Measurements from ENCODE around the gene IFI27L2. TPM values are rescaled to one million over a fixed set of nuclear protein-coding genes. Genes with fewer than 3 reads are reported as not detected.

Gene IFI27L2
- polyA plus RNA-seq, 1 of the 3 experiments (the other 2 are of a cell fraction) = 200 TPM

DNA sequence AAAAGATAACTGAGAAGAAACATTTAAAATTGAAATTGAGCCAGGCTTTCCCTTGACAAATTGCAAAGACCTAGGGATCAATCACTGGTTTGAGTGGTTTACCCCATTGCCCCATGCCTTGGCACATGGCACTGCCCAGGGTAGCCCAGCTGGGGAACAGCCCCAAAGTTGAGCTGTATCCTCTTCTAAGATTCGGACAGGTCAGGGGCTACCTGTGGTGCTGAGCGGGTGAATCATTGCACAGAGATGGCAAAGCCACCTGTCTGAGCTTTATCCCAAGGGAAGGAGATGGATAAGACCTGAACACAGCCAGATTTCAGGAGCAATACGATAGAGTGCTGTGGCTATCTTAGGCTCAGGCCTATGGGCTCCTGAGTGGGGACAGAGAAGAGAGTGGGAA, 7.0 kb downstream of the IFI27L2 start:
- CTCF ChIA-PET = interaction anchor here (2.2 kb wide), 1 partner anchor 9 kb away, joined by 7 read pairs; no protein-coding TSS in a partner anchor
- POLR2A ChIA-PET = no interaction called here

DNA sequence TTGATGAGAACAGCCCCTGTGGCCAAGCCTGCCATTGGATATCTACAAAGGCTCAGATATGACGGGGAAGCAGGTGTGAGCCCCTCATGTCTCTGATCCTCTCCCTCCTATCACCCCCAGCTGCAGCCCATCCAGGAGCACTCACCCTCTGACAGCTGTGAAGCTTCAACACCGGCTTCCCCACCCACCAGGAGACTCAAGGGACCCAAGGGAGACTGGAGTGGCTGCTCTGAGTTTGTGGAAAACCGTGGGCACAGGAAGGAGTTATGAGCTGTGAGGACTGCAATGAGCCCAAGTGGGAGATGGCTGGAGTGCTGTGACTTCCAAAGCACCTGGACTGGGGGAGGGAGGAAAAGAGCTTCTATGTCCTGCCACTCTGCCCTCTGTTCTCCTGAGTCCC, 7.9 kb downstream of the IFI27L2 start:
- Histone ChIP-seq H3K4me1 (ENCODE audit: control insufficient read depth in 1 of 2, insufficient read depth in 2 of 2, low read depth in 1 of 2, low read length in 1 of 2) (peaks cover 0 to 3% of the 10 kb centered on the region in 2 experiments; a peak in 1 of 4 replicates), H3K27me3 (ENCODE audit: insufficient read depth) (no peaks in the 10 kb centered on the region), H3F3A (replicated peaks; ENCODE audit: insufficient read depth) (no peaks in the 10 kb centered on the region), H3K79me2 (ENCODE audit: insufficient read depth) (no peaks in the 10 kb centered on the region), H4K20me1 (ENCODE audit: insufficient read depth) (no peaks in the 10 kb centered on the region), H3K9me3 (no peaks in the 10 kb centered on the region), H3K4me2 (no peak overlapping the region), H3K36me3 (replicated peaks in 1 of 2; ENCODE audit: control insufficient read depth in 1 of 2, insufficient read depth in 2 of 2, low read length in 1 of 2) (no peaks in the 10 kb centered on the region), H3K9me2 (no peaks in the 10 kb centered on the region), H3K4me3 (ENCODE audit: low read depth in 2 of 2, low read length in 1 of 2) (no peak overlapping the region), H3K27ac (ENCODE audit: low read depth in 2 of 2, low read length in 1 of 2) (peak overlapping the region in 1 of 2 experiments; percentile 24; a peak in 1 of 4 replicates), H3K9ac (no peak overlapping the region), H2AFZ (ENCODE audit: low read depth) (no peak overlapping the region)
- no peak for TF ChIP-seq FOXJ3 (CRISPR knock-in tag; IDR thresholded peaks at IDR 0.05)
- TF ChIP-seq NFIC (IDR thresholded peaks at IDR 0.05; ENCODE audit: borderline replicate concordance) = no peak
- no peak for TF ChIP-seq ELF1 (IDR thresholded peaks at IDR 0.05)
- TF ChIP-seq, protein P1, sequence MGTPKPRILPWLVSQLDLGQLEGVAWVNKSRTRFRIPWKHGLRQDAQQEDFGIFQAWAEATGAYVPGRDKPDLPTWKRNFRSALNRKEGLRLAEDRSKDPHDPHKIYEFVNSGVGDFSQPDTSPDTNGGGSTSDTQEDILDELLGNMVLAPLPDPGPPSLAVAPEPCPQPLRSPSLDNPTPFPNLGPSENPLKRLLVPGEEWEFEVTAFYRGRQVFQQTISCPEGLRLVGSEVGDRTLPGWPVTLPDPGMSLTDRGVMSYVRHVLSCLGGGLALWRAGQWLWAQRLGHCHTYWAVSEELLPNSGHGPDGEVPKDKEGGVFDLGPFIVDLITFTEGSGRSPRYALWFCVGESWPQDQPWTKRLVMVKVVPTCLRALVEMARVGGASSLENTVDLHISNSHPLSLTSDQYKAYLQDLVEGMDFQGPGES (IDR thresholded peaks at IDR 0.05; ENCODE audit: low read depth, low read length) = no peak
- no peak for TF ChIP-seq JUND (IDR thresholded peaks at IDR 0.05)
- no peak for TF ChIP-seq CHD2 (IDR thresholded peaks at IDR 0.05; ENCODE audit: low read length, partially characterized antibody)
- no peak for TF ChIP-seq RCOR1 (IDR thresholded peaks at IDR 0.05; ENCODE audit: low read length)
- TF ChIP-seq, protein P2, sequence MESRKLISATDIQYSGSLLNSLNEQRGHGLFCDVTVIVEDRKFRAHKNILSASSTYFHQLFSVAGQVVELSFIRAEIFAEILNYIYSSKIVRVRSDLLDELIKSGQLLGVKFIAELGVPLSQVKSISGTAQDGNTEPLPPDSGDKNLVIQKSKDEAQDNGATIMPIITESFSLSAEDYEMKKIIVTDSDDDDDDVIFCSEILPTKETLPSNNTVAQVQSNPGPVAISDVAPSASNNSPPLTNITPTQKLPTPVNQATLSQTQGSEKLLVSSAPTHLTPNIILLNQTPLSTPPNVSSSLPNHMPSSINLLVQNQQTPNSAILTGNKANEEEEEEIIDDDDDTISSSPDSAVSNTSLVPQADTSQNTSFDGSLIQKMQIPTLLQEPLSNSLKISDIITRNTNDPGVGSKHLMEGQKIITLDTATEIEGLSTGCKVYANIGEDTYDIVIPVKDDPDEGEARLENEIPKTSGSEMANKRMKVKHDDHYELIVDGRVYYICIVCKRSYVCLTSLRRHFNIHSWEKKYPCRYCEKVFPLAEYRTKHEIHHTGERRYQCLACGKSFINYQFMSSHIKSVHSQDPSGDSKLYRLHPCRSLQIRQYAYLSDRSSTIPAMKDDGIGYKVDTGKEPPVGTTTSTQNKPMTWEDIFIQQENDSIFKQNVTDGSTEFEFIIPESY (IDR thresholded peaks at IDR 0.05; ENCODE audit: borderline replicate concordance, low read depth) = no peak
- TF ChIP-seq POLR2AphosphoS5 (IDR thresholded peaks at IDR 0.05; ENCODE audit: low read depth, low read length) = no peak
- TF ChIP-seq MXI1 (IDR thresholded peaks at IDR 0.05; ENCODE audit: low read depth, low read length) = no peak
- no peak for TF ChIP-seq SIN3A (IDR thresholded peaks at IDR 0.05; ENCODE audit: borderline replicate concordance, low read depth, low read length)
- TF ChIP-seq, protein P3, sequence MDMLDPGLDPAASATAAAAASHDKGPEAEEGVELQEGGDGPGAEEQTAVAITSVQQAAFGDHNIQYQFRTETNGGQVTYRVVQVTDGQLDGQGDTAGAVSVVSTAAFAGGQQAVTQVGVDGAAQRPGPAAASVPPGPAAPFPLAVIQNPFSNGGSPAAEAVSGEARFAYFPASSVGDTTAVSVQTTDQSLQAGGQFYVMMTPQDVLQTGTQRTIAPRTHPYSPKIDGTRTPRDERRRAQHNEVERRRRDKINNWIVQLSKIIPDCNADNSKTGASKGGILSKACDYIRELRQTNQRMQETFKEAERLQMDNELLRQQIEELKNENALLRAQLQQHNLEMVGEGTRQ (IDR thresholded peaks at IDR 0.05; ENCODE audit: borderline replicate concordance, low read depth, low read length) = no peak
- TF ChIP-seq, protein P4, sequence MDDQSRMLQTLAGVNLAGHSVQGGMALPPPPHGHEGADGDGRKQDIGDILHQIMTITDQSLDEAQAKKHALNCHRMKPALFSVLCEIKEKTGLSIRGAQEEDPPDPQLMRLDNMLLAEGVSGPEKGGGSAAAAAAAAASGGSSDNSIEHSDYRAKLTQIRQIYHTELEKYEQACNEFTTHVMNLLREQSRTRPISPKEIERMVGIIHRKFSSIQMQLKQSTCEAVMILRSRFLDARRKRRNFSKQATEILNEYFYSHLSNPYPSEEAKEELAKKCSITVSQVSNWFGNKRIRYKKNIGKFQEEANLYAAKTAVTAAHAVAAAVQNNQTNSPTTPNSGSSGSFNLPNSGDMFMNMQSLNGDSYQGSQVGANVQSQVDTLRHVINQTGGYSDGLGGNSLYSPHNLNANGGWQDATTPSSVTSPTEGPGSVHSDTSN (IDR thresholded peaks at IDR 0.05) = no peak
- TF ChIP-seq TCF12 (IDR thresholded peaks at IDR 0.05) = no peak
- TF ChIP-seq, protein P5, sequence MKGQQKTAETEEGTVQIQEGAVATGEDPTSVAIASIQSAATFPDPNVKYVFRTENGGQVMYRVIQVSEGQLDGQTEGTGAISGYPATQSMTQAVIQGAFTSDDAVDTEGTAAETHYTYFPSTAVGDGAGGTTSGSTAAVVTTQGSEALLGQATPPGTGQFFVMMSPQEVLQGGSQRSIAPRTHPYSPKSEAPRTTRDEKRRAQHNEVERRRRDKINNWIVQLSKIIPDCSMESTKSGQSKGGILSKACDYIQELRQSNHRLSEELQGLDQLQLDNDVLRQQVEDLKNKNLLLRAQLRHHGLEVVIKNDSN (IDR thresholded peaks at IDR 0.05; ENCODE audit: borderline replicate concordance, low read depth) = no peak
- TF ChIP-seq SMC3 (IDR thresholded peaks at IDR 0.05; ENCODE audit: low read depth, low read length) = no peak
- TF ChIP-seq MEF2A (IDR thresholded peaks at IDR 0.05; ENCODE audit: borderline replicate concordance, low read depth) = no peak
- ChIA-PET CTCF (interaction anchor here (0.9 to 2.2 kb wide), 2 partner anchors 10 to 85 kb away, joined by 3 to 7 read pairs; no protein-coding TSS in a partner anchor), POLR2A (no interaction called here)
- no peak for DNase-seq
- 31% methylated on average over 2 of the region's 3 CpGs for WGBS (ENCODE audit: low lambda C conversion rate)

More for the DNA sequence above, 7.0 kb downstream of the IFI27L2 start:
- Histone ChIP-seq H3K9ac (no peak overlapping the region), H3K27ac (ENCODE audit: low read depth in 2 of 2, low read length in 1 of 2) (no peak overlapping the region), H3K27me3 (ENCODE audit: insufficient read depth) (no peaks in the 10 kb centered on the region), H2AFZ (ENCODE audit: low read depth) (no peak overlapping the region), H3K9me3 (no peaks in the 10 kb centered on the region), H3K79me2 (ENCODE audit: insufficient read depth) (no peaks in the 10 kb centered on the region), H3K9me2 (no peaks in the 10 kb centered on the region), H3K4me1 (ENCODE audit: control insufficient read depth in 1 of 2, insufficient read depth in 2 of 2, low read depth in 1 of 2, low read length in 1 of 2) (peaks cover 0 to 3% of the 10 kb centered on the region in 2 experiments; a peak in 1 of 4 replicates), H3K36me3 (replicated peaks in 1 of 2; ENCODE audit: control insufficient read depth in 1 of 2, insufficient read depth in 2 of 2, low read length in 1 of 2) (peaks cover 0 to 2% of the 10 kb centered on the region in 2 experiments), H3F3A (replicated peaks; ENCODE audit: insufficient read depth) (no peaks in the 10 kb centered on the region), H4K20me1 (ENCODE audit: insufficient read depth) (no peaks in the 10 kb centered on the region), H3K4me2 (no peak overlapping the region), H3K4me3 (ENCODE audit: low read depth in 2 of 2, low read length in 1 of 2) (no peak overlapping the region)
- DNase-seq = no peak
- WGBS (ENCODE audit: low lambda C conversion rate) = 49% methylated on average over 2 of the region's 3 CpGs
- TF ChIP-seq ELF1 (IDR thresholded peaks at IDR 0.05) = no peak
